Smooth muscle cell (in vitro differentiated cells): Measurements from ENCODE around the gene UGT1A1. TPM values are rescaled to one million over a fixed set of nuclear protein-coding genes. Genes with fewer than 3 reads are reported as not detected.

Experiments used
- DNase-seq: peaks from one replicate; lab custom pipeline; 2025; ENCODE audit not compliant: unreplicated experiment; lab: John Stamatoyannopoulos, UW
- H2AFZ ChIP-seq: fragments of 200-600 bp; sonication (generic); 2 replicates; pipeline ENCODE4 v1.6.0; 2016; ENCODE audit warnings: antibody characterized with exemption, low read depth, mild to moderate bottlenecking
- H3F3A ChIP-seq: fragments of 200-600 bp; sonication (generic); 2 replicates; pipeline ENCODE4 v1.6.0; 2017; ENCODE audit warnings: antibody characterized with exemption, low read depth
- H3K27ac ChIP-seq: fragments of 200-600 bp; sonication (generic); 2 replicates; pipeline ENCODE4 v1.5.1; 2016; ENCODE audit warnings: low read depth, mild to moderate bottlenecking
- H3K27me3 ChIP-seq: fragments of 200-600 bp; sonication (generic); 2 replicates; pipeline ENCODE4 v1.6.1; 2016; ENCODE audit warnings: low read depth, mild to moderate bottlenecking
- H3K36me3 ChIP-seq: fragments of 200-600 bp; sonication (generic); 2 replicates; pipeline ENCODE4 v1.5.1; 2016; ENCODE audit warnings: low read depth
- H3K4me1 ChIP-seq: fragments of 200-600 bp; sonication (generic); 2 replicates; pipeline ENCODE4 v1.5.1; 2016; ENCODE audit warnings: low read depth
- H3K4me2 ChIP-seq: fragments of 200-600 bp; sonication (generic); 2 replicates; pipeline ENCODE4 v1.6.0; 2016; ENCODE audit warnings: mild to moderate bottlenecking
- H3K4me3 ChIP-seq: fragments of 200-600 bp; sonication (generic); 2 replicates; pipeline ENCODE4 v1.5.1; 2016; ENCODE audit warnings: mild to moderate bottlenecking
- H3K79me2 ChIP-seq: fragments of 200-600 bp; sonication (generic); 2 replicates; pipeline ENCODE4 v1.6.0; 2016; ENCODE audit warnings: low read depth, mild to moderate bottlenecking
- H3K9ac ChIP-seq: fragments of 200-600 bp; sonication (generic); 2 replicates; pipeline ENCODE4 v1.6.0; 2016; ENCODE audit warnings: low read depth
- H3K9me3 ChIP-seq: fragments of 200-600 bp; sonication (generic); replicated peaks from 2 replicates; pipeline ENCODE4 v1.5.1; 2016; ENCODE audit warnings: low read depth
- H4K20me1 ChIP-seq: fragments of 200-600 bp; sonication (generic); 2 replicates; pipeline ENCODE4 v1.6.0; 2016; ENCODE audit warnings: low read depth
- CTCF ChIP-seq: fragments of 200-600 bp; sonication (generic); IDR thresholded peaks from 2 replicates; pipeline ENCODE4 v1.5.1; 2017; ENCODE audit warnings: borderline replicate concordance, mild to moderate bottlenecking, antibody characterized with exemption; ENCODE audit not compliant: insufficient read depth, poor library complexity, severe bottlenecking
- WGBS: methylation state at CpG from one replicate; pipeline ENCODE4 v1.1.7; 2016; ENCODE audit warnings: low lambda C conversion rate; 5-methylcytosine and 5-hydroxymethylcytosine counted together
- polyA plus RNA-seq: library from polyadenylated mRNA; unstranded; fragments of >200 nt; fragmentation: Nextera tagmentation; extraction: Ambion mirVana; gene quantifications from 2 replicates; pipeline ENCODE4 v1.2.1, GENCODE V29; 2016
- total RNA-seq: library from RNA; depleted of rRNA; stranded (reverse); fragments of >200 nt; gene quantifications from 2 replicates; pipeline ENCODE4 v1.2.3, GENCODE V29; 2014

Gene UGT1A1
- total and polyA plus RNA-seq, 2 experiments from 2014 or later, result not detected

GRCh38 chr2:233811732-233812131, 51.7 kb downstream of the UGT1A1 start:
- no peak overlapping the region for H3K27ac ChIP-seq
- no peak overlapping the region for H2AFZ ChIP-seq
- WGBS, result 86% methylated on average over 8 of the region's 8 CpGs
- H3K36me3 ChIP-seq, result no peaks in the 10 kb centered on the region
- no peaks in the 10 kb centered on the region for H3K9me3 ChIP-seq
- H3K9ac ChIP-seq, result no peak overlapping the region
- H4K20me1 ChIP-seq, result no peaks in the 10 kb centered on the region
- H3F3A ChIP-seq, result no peaks in the 10 kb centered on the region
- no peak for TF ChIP-seq CTCF
- H3K27me3 ChIP-seq, result no peaks in the 10 kb centered on the region
- no peak overlapping the region for H3K4me3 ChIP-seq
- no peak overlapping the region for H3K4me2 ChIP-seq
- no peak for DNase-seq
- no peaks in the 10 kb centered on the region for H3K79me2 ChIP-seq
- no peaks in the 10 kb centered on the region for H3K4me1 ChIP-seq

GRCh38 chr2:233813236-233814055, 53.4 kb downstream of the UGT1A1 start:
- Histone ChIP-seq H2AFZ (no peak overlapping the region), H3F3A (no peaks in the 10 kb centered on the region), H3K4me2 (no peak overlapping the region), H3K4me1 (no peaks in the 10 kb centered on the region), H3K36me3 (no peaks in the 10 kb centered on the region), H3K27ac (no peak overlapping the region), H3K9ac (no peak overlapping the region), H3K79me2 (no peaks in the 10 kb centered on the region), H3K9me3 (no peaks in the 10 kb centered on the region), H4K20me1 (no peaks in the 10 kb centered on the region), H3K4me3 (no peak overlapping the region), H3K27me3 (no peaks in the 10 kb centered on the region)
- 87% methylated on average over 3 of the region's 3 CpGs for WGBS
- DNase-seq, result no peak
- TF ChIP-seq CTCF, result no peak

GRCh38 chr2:233814056-233814835, 54.2 kb downstream of the UGT1A1 start:
- Histone ChIP-seq H3K4me1 (no peaks in the 10 kb centered on the region), H3K4me3 (no peak overlapping the region), H3K9ac (no peak overlapping the region), H3K4me2 (no peak overlapping the region), H4K20me1 (no peaks in the 10 kb centered on the region), H3K9me3 (no peaks in the 10 kb centered on the region), H3K36me3 (no peaks in the 10 kb centered on the region), H3K27me3 (no peaks in the 10 kb centered on the region), H3K27ac (no peak overlapping the region), H2AFZ (no peak overlapping the region), H3F3A (no peaks in the 10 kb centered on the region), H3K79me2 (no peaks in the 10 kb centered on the region)
- WGBS, result 90% methylated on average over 2 of the region's 2 CpGs
- DNase-seq, result no peak
- no peak for TF ChIP-seq CTCF
